DOHH2 (cell line): ENCODE results near the gene GJB6.

ENCODE experiments used
- EZH2phosphoT487 ChIP-seq: fragments of 200-600 bp; sonication (generic); IDR thresholded peaks from 2 replicates; pipeline ENCODE4 v1.6.1; 2017; ENCODE audit warnings: borderline replicate concordance, mild to moderate bottlenecking, antibody characterized with exemption, low read length, moderate library complexity, mixed read lengths
- TF ChIP-seq, protein P1 (sequence below): fragments of 200-600 bp; sonication (generic); IDR thresholded peaks from one replicate; pipeline ENCODE4 v1.5.1; 2014; ENCODE audit warnings: antibody characterized with exemption, mild to moderate bottlenecking, low read depth, low read length; ENCODE audit not compliant: poor library complexity, severe bottlenecking

- TF ChIP-seq, protein P1, sequence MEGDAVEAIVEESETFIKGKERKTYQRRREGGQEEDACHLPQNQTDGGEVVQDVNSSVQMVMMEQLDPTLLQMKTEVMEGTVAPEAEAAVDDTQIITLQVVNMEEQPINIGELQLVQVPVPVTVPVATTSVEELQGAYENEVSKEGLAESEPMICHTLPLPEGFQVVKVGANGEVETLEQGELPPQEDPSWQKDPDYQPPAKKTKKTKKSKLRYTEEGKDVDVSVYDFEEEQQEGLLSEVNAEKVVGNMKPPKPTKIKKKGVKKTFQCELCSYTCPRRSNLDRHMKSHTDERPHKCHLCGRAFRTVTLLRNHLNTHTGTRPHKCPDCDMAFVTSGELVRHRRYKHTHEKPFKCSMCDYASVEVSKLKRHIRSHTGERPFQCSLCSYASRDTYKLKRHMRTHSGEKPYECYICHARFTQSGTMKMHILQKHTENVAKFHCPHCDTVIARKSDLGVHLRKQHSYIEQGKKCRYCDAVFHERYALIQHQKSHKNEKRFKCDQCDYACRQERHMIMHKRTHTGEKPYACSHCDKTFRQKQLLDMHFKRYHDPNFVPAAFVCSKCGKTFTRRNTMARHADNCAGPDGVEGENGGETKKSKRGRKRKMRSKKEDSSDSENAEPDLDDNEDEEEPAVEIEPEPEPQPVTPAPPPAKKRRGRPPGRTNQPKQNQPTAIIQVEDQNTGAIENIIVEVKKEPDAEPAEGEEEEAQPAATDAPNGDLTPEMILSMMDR = peak; percentile 43
- TF ChIP-seq EZH2phosphoT487 = no peak
Measured at GRCh38 chr13:20188667-20189553, 43.2 kb downstream of the GJB6 start.
